Left cardiac atrium (tissue), 4 donors: Measurements from ENCODE around the gene AKNA. TPM values are rescaled to one million over a fixed set of nuclear protein-coding genes. Genes with fewer than 3 reads are reported as not detected.
A peak's percentile ranks its signal among the peaks of the same experiment; 100 is the strongest.

Experiments
- ATAC-seq, 2 donors: fragments of 200-7000 bp; cut with Tn5 transposase; one replicate each; pipeline ENCODE4 v1.9.1; 2020; ENCODE audit warnings: mild to moderate bottlenecking in 2 of 2, moderate library complexity in 2 of 2
- DNase-seq: peaks from one replicate; pipeline ENCODE4 v3.0.0-alpha.2; 2020
- intact Hi-C, 2 donors: fragments of 100-400 bp; cut with DNase I; formaldehyde crosslinking; loops; one replicate each; pipeline versions ENCODE4 v1.14.1 to v1.15.1; 2022 to 2023
- long read RNA-seq: library from polyadenylated mRNA; unstranded; transcript quantifications from one replicate; pipeline ENCODE4 v2.0.0, GENCODE V29; 2021
- total RNA-seq, 2 donors: library from RNA; stranded (reverse); fragmentation: NEBNext Ultra II Directional; extraction: Animal tissue kit (Norgen Biotek cat#: 25700); gene quantifications; one replicate each; pipeline ENCODE4 v1.2.1, GENCODE V29; 2021
- donor health status: DM: no; HTN: yes; CAD: no.
- donor health status: DM: no; HTN: yes; CAD: no; lungs with severe emphysema.
- donor health status: DM: yes; HTN: yes; CAD: no.
- donor health status: Dilated cardiomyopathy.

AKNA gene, protein sequence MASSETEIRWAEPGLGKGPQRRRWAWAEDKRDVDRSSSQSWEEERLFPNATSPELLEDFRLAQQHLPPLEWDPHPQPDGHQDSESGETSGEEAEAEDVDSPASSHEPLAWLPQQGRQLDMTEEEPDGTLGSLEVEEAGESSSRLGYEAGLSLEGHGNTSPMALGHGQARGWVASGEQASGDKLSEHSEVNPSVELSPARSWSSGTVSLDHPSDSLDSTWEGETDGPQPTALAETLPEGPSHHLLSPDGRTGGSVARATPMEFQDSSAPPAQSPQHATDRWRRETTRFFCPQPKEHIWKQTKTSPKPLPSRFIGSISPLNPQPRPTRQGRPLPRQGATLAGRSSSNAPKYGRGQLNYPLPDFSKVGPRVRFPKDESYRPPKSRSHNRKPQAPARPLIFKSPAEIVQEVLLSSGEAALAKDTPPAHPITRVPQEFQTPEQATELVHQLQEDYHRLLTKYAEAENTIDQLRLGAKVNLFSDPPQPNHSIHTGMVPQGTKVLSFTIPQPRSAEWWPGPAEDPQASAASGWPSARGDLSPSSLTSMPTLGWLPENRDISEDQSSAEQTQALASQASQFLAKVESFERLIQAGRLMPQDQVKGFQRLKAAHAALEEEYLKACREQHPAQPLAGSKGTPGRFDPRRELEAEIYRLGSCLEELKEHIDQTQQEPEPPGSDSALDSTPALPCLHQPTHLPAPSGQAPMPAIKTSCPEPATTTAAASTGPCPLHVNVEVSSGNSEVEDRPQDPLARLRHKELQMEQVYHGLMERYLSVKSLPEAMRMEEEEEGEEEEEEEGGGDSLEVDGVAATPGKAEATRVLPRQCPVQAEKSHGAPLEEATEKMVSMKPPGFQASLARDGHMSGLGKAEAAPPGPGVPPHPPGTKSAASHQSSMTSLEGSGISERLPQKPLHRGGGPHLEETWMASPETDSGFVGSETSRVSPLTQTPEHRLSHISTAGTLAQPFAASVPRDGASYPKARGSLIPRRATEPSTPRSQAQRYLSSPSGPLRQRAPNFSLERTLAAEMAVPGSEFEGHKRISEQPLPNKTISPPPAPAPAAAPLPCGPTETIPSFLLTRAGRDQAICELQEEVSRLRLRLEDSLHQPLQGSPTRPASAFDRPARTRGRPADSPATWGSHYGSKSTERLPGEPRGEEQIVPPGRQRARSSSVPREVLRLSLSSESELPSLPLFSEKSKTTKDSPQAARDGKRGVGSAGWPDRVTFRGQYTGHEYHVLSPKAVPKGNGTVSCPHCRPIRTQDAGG (N-terminal part only)
- total RNA-seq = 10 to 100 TPM in 1 of 2 donors, 1 to 10 TPM in 1; 9.1 to 13.0 TPM
- long read RNA-seq, partial matches to known transcripts = 1 of 1 reads
- long read RNA-seq, other reads (novel, unspliced or antisense) = 0 of 1 reads

DNA sequence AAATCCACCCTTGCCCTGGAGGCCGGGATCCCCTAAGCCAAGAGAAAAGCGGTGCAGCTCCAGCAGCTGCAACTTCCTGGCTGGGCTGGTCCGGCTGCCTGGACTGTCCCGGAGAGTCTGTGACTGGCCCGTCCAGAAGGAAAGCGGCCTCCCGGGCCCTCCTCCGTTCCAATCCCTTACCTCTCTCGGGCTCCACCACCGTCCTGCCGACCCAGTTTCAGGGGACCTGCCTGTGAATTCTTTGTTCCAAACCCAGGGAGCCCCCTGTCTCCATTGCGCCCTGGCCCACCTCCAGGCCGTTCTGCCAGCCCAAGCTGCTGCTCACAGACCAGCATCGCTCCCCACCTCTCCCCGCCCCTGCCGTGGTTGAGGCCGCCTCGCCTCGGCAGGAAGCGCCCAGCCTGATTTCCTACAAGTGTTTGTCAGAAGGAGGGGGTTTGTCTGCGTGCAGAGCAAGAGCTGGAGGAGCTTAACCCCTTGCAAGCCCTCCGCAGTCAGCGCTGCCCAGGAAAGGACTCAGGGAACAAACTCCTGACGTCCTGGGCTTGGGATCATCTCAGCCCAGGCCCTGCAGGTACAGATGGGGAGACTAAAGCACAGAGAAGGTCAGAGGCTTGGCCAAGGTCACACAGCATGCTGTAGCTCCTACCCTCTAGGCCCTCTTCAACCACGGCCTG is at the start of gene AKNA:
TSS of gene AKNA (minus strand) at position 303 of the 677 bp plus-strand sequence. CDS start 6,649 bp downstream, outside the sequence.
- DNase-seq (peak; percentile 84), ATAC-seq (peak; percentile 69 to 79)

DNA sequence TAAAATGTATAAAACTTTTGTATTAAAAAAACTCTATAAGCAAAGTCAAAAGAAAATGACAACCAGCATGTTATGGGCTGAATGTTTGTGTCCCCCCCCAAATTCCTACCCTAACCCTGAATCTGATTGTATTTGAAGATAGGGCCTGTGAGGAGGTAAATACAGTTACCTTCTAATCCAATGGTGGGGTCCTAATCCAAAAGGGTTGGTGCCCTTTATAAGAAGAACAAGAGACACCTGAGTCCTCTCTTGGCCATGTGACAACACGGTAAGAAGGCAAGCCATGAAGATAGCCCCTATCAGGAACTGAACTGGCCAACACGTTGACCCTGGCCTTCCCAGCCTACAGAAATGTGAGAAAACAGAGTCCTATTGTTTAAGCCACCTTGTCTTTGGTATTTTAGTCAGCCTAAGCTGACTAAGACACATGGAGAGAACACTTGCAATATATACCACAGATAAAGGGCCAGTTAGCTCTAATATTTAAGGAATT is 49.7 kb upstream of the AKNA start:
- ATAC-seq (no peak), DNase-seq (no peak)
- intact Hi-C loops = loop anchor here in 1 of 2 donors (10.0 kb wide), 1 partner anchor 217 kb away; the partner anchor contains the start of gene TEX53

More for the DNA sequence above, at the start of gene AKNA:
- intact Hi-C loops = no loop called here

GRCh38 chr9:114434878-114435311 is 47.1 kb upstream of the AKNA start:
- intact Hi-C loops = loop anchor here in 1 of 2 donors (10.0 kb wide), 1 partner anchor 220 kb away; the partner anchor contains the start of gene TEX53
- ATAC-seq (peak; percentile 19 to 61), DNase-seq (no peak)

GRCh38 chr9:114433720-114434255 is 46.0 kb upstream of the AKNA start:
- intact Hi-C loops = loop anchor here in 1 of 2 donors (10.0 kb wide), 1 partner anchor 221 kb away; the partner anchor contains the start of gene TEX53
- no peak for ATAC-seq
- no peak for DNase-seq

DNA sequence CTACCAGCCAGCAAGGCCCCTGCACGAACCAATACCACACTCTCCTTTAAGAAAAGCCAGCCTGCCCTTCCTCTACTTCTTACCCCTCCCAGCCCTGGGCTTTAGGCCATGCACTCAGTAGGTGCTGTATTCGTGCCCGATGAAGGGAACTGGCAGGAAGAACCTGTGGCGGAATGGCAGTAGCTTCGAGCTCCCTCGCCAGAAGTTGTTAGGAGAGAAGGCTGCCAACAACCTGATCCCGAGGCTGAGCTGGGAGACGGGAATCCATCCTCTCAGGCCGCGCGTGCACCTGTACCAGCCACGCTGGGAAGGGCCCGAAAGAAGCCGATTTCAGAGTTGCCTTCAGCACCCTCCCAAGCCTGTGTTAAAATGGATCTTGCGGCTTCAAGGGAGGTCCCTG is 45.3 kb upstream of the AKNA start:
- DNase-seq (no peak), ATAC-seq (no peak)
- intact Hi-C loops = loop anchor here in 1 of 2 donors (10.0 kb wide), 1 partner anchor 222 kb away; the partner anchor contains the start of gene TEX53

DNA sequence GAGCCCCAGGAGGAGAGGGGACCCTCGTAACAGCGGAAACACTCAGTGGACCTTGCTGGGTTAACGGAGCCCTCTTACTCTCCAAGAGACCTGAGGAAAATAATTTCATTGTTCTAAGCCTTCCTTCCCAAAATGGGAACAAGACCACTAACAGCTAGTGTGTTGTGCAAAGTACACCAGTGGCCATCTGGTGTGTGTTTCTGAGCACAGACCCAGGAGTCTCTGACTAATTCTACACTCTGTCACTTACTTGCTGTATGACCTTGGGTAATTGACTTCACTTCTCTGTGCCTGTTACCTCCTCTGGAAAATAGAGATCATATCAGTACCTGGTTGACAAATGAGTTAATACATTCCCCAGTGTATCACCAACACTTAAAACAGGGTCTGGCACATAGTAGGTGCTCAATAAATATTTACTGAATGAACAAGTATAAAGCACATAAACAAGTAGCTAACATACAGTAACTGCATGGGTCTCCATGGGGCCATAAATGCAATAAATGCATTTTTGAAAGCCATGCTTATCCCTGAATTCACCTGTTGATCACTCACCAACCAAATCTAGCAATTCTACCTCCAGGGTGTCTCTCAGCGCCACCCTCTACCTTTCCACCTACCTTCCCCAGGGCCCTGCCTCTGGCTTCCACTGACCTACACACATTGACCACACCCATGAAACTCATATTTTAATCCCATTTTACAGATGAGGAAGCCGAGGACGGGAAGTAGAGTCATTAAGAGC is 44.7 kb upstream of the AKNA start:
- ATAC-seq (no peak), DNase-seq (no peak)
- intact Hi-C loops = loop anchor here in 1 of 2 donors (10.0 kb wide), 1 partner anchor 222 kb away; the partner anchor contains the start of gene TEX53

DNA sequence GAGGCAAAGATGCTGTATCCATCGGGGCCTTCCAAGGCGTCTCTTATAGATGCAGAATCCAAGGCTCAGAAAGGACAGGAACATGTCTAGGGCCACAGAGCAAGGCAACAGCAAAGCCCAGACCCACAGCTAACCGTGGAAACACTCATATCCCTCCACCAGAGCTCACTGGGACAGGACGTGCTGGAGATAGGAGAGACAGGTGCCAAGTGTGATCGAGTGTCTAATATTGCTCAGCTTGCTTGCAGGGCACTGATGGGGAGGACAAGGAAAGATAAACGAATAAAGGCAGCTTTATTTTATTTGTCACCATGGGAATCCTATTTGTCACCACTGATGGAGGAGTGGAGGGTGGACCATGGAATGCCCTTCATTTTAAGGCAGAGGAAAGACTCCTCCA is 44.0 kb upstream of the AKNA start:
- no peak for DNase-seq
- ATAC-seq = no peak
- intact Hi-C loops = loop anchor here in 1 of 2 donors (10.0 kb wide), 1 partner anchor 223 kb away; the partner anchor contains the start of gene TEX53

GRCh38 chr9:114431003-114431402 is 43.2 kb upstream of the AKNA start:
- DNase-seq = no peak
- no peak for ATAC-seq
- intact Hi-C loops = loop anchor here in 1 of 2 donors (10.0 kb wide), 1 partner anchor 224 kb away; the partner anchor contains the start of gene TEX53

GRCh38 chr9:114430457-114430856 is 42.7 kb upstream of the AKNA start:
- DNase-seq (no peak), ATAC-seq (no peak)
- intact Hi-C loops = loop anchor here in 1 of 2 donors (10.0 kb wide), 1 partner anchor 224 kb away; the partner anchor contains the start of gene TEX53

DNA sequence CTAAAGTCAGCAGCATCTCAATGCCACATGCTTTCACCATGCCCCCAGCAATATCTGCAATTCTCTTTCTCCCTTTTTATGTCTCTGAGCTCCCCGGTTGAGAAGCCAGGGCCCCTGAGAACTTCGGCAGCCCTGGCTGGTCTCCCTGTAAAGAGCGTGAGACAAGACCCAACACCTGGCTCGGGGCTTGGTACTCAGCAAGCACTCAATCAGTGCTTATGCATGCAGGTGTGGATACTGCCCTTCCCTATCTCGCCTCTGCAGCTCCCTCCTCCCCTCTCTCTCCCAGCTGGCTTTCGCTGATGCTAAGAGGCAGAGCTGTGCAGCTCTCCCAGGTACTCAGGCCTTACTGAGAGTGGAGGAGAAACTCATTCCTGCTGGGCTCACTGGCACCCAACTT is 41.7 kb upstream of the AKNA start:
- intact Hi-C loops = no loop called here
- ATAC-seq = no peak
- no peak for DNase-seq

- DNase-seq = no peak
- no peak for ATAC-seq
- intact Hi-C loops = no loop called here
These were observed 40.7 kb upstream of the AKNA start for GRCh38 chr9:114428466-114428865.

- no peak for ATAC-seq
- intact Hi-C loops = no loop called here
- no peak for DNase-seq
These were observed 39.9 kb upstream of the AKNA start for GRCh38 chr9:114427644-114428043.

DNA sequence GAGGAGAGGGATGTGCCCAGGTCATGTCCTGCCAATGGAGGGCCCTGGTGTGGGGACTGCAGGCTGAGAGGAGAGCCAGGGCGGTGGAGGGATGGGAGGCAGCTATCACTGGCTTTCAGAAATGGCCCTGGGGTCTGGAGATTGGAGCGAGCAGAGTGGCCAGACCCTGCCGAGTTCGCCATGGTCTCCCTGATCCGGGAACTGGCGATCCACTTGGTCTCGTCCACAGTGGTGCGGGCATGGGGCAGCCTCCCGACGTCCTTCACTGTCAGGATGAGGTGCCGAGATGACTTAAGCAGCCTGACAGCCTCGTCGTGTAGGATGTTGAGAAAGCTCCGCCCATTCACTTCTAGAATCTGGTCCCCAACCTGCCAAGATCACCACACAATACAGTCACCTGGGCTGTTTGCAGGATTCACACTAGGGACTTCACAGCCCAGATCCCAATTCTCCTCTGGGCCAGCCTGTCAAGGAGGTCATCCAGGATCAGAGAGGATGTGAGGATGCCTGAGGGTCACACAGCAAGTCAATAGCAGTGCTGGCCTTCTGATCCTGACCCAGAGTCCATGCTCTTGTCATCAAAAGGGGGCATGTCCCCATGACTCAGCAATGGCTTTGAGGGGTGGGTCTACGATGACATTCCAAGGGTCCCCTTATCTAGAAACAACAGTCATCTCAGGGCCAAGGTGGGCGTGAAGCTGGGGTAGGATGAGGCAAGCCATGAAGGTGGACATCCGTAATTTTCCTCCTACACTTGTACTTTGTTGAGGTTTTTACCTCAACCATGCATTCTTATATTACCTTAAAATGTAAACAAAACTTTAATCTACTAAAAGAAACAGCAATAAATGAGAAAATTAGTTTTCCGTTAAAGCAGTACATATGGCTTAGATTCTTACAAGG is 38.5 kb upstream of the AKNA start:
- no peak for ATAC-seq
- DNase-seq = no peak
- intact Hi-C loops = no loop called here

DNA sequence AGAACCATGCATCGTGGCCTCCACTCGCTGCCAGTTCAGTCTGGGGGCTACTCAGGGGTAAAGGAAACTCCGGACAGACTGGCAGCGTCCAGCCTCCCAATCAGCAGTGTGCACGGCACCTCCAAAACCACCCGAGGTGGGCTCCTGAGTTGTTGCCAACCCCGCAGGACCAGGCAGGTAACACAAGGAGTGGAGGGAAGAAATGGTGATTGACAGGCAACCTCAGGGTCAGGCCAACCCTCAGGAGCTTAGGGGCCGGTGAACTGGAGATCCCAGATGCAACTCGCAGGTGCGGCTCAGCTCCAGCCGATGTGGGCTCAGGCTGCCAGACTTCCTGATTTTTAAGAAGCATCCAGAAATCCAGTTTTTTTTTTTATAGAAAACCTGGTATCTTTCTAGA is 37.3 kb upstream of the AKNA start:
- ATAC-seq = no peak
- no peak for DNase-seq
- intact Hi-C loops = no loop called here

- ATAC-seq = no peak
- intact Hi-C loops = no loop called here
- DNase-seq = no peak
These were observed 36.3 kb upstream of the AKNA start for GRCh38 chr9:114424126-114424525.

- intact Hi-C loops = no loop called here
- ATAC-seq = no peak
These were observed 35.4 kb upstream of the AKNA start for GRCh38 chr9:114423181-114423580.

More at GRCh38 chr9:114423181-114423580, 35.4 kb upstream of the AKNA start:
- DNase-seq = no peak
